Activated naive CD8-positive, alpha-beta T cell treated with anti-CD3 and anti-CD28 coated beads, Interleukin-2, amount 50 U/mL, for 16 hours (primary cell): ENCODE results near the gene LHPP.

ENCODE experiments used
- DNase-seq: peaks from one replicate; pipeline ENCODE4 v3.0.0-alpha.2; 2020; ENCODE audit warnings: low read depth, low spot score

Gene LHPP

GRCh38 chr10:124470544-124471434 is 9.2 kb downstream of the LHPP start:
- no peak for DNase-seq

DNA sequence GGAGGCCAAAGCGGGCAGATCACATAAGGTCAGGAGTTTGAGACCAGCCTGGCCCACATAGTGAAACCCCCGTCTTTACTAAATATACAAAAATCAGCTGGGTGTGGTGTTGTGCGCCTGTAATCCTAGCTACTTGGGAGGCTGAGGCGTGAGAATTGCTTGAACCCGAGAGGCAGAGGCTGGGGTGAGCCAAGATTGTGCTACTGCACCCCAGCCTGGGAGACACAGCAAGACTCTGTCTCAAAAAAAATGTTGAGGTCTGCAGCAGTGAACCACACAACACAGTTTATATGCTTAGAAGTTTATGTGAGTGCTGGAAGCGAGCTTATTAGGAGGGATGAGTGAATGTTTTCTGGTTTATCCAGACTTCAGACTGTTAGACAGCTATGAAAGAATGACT is 10.4 kb downstream of the LHPP start:
- DNase-seq, result no peak

DNA sequence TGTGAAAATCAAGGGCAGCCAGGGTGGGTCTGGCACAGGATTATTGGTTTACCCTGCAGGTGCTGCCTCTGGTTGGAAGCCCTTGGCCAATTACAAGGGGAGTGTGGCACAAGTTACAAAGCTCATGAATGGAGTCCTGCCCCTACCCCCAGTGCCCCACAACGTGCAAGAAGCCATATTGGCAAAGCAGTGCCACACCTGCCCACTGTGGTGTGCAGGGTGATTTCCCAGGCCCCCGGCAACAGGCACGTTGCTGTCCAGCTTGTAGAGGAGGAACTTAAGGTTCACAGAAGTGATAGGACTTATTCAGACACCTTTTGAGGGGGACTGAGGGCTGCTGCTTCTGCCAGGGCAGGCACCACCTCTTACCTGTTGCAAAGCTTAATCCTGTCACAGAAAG is 11.4 kb downstream of the LHPP start:
- no peak for DNase-seq

DNA sequence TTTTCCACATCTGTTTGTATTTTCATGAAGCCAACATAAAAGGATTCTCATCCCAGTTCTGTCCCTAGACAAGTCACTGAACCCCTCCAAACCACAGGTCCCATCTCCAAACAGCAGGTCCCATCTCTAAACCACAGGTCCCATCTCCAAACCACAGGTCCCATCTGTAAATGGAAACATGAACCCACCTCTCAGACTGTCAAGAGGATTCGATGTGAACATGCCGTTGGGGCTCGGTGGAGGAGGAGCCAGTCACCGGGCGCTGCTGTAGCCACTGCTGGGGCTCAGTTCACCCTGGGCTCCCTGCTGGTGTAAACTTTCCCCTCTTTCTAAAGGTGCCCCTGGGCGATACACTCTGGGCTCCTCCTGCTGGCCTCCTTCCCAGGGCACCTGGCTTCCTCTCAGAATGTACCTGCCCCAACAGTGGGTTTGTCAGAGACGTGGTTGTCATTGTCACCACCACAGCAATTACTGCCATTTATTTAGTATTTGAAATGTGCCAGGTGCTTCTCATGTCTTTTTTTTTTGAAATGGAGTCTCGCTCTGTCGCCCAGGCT is 13.0 kb downstream of the LHPP start:
- DNase-seq, result no peak

GRCh38 chr10:124476043-124476725 is 14.6 kb downstream of the LHPP start:
- DNase-seq, result no peak

DNA sequence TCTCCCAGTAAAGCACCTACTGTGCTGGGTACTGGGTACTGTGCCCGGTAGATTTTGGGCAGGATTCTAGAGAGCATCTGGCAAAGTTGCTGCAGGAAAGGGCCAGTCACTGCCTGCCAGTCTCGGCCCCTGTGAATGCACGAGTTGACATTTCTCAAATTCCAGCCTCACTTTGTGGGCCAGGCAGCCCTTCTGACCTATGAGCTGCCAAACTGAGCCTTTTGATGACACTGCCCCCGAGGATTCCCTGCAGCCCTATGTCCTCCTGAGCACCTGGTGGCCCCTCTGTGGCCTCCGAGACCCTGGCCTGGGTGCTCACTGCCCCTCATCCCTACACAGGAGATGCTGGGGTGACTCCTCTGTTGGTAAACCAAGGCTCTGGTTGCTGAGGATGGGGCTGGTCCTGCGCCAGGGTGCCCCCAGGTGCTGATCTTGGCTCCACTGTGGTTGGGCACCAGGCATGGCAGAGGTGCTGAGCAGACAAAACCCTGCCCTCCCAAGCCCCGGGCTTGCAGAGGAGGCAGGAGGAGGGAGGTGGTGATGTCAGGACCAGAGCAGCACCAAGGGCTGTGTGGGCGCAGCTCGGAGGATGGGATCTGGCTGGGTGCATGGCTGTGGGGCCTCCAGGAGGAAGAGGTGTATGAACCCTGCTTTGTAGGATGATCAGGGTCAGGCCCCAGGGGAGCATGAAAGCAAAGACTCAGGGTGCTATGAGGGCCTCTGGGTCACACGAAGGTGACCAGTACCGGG is 16.2 kb downstream of the LHPP start:
- DNase-seq, result no peak

GRCh38 chr10:124478515-124478914 is 16.9 kb downstream of the LHPP start:
- DNase-seq, result no peak

GRCh38 chr10:124480860-124481259 is 19.2 kb downstream of the LHPP start:
- no peak for DNase-seq

DNA sequence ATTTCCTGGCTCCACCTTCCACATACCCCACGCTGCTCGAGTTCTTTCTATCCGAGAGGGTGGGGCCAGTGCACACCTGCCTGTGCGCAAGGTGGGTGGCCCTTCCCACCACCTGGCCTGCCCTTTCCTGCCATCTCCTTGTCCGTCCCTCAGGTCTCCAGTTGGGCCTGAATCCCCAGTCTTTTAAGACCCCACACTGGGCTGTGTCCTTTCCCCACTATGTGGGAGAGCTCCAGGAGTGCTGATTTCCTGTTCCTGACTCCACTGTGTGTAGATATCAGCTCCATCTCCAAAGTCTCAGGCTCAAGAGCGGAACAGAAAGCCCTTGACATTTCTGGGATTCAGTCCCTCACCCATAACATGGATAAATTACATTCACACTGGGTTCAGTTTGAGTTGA is 20.1 kb downstream of the LHPP start:
- DNase-seq, result no peak

DNA sequence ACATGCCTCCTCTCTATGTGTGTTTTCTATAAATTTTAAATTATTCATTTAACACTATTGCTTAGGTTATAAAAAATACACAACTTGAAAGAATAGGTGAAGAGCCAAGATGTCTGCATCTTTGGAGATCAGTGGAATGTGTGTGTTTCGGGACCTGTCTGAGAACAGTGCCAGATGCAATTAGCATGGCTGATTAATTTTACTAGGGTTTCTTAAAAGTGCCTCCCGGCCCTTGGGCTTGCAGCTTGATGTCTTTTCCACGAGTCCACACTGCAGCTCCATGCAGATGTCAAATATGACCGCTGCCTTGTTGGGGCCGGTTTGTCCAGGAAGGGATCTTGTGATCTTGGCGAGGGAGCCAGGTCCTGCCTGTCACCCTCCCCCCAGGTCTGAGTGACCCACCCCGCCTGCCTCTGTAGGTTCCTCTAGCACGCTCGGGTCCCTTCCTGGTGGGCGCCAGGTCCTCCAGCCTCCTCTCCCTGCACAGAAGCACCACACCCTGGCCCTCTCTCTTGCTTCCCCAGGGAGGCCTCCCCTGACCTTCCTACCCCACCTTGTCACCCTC is 20.7 kb downstream of the LHPP start:
- no peak for DNase-seq

DNA sequence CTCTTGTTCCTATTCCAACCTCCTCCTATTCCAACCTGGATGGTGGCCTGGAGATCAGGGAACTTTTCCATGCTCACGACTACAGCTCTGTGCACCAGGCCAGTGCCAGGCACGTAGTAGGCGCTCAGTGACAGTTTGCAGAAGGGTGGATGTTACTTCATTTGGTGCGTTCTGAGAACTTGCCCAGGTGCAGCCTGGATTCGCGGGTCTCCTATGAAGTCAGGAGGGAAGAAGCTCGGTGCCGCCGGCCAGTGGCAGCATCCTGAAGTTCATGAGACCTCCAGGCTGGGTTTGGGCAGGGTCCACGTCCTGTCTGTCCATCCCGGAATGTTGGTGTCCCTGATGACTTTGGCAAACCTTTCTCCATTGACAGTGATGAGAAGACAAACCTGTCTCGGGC is 21.3 kb downstream of the LHPP start:
- no peak for DNase-seq

GRCh38 chr10:124484031-124484430 is 22.4 kb downstream of the LHPP start:
- DNase-seq, result no peak

- DNase-seq, result no peak
These were observed 23.0 kb downstream of the LHPP start for GRCh38 chr10:124484661-124485060.

- DNase-seq, result no peak
These were observed 25.0 kb downstream of the LHPP start for GRCh38 chr10:124486635-124487034.

GRCh38 chr10:124491105-124491504 is 29.5 kb downstream of the LHPP start:
- DNase-seq, result no peak

DNA sequence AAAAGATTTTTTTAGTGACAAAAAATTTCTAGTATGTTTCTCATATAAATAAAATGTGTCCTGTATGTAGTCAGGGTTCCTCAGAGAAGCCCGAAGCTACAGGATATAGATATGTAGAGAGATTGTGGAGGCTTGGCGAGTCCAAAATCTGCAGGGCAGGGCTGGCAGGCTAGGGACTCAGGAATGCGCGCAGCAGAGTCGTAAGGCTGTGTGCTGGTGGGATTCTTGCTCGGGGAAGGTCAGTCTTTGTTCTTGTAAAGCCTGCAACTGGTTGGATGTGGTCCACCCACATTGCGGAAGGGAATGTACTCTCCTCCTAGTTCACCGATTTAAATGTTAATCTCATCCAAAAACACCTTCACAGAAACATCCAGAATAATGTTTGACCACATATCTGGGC is 30.6 kb downstream of the LHPP start:
- no peak for DNase-seq

DNA sequence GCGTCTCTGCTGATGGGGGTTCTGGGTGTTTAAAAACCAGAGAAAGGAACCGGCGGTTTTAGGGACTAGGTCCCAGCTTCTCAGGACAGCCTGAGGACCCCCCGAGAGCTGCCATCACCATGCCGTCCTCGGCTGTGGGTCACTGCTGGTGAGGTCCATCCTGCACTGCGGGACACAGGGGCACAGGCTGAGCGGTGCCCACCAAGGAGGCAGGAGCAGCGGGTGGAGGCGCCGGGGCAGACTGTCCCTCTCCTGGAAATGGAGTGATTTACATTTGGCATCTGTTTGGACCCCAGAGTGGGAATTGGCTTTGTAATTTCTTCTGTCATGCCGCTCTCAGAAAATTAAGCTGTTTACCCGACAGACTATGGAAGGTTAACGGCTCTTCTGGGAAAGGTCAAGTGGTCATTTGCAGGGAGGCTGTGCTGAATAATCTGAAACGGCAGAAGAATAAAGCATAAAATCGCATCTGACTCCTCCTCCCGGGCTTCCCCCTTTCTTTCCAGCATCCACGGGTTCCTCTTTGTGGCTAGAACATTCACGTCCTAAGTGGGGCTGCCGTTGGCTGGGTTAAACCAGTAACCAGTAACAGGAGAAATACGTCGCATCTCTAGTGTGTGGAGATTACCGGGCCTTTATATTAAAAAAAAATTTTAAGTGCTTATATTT is 31.7 kb downstream of the LHPP start:
- DNase-seq, result no peak

GRCh38 chr10:124494046-124494807 is 32.6 kb downstream of the LHPP start:
- DNase-seq, result no peak

- DNase-seq, result no peak
These were observed 33.5 kb downstream of the LHPP start for GRCh38 chr10:124495162-124495561.

DNA sequence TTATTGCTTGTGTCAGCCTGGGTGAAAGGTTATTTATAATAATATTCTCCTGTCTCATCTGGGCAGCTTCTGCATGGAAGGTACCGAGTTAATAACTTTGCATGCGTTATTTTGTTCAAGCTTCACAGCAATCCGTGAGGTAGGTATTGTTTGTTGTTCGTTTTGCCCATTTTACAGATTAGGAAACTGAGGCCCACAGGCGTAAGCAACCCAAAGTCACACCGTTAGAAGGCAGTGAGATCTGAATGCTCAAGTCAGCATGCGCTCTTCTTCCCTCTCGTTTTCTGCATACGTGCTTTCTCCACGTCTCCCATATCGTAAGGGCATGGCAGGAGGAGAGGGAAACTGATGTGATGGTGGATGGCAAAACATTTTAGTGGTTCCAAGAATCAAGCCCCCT is 34.1 kb downstream of the LHPP start:
- DNase-seq, result no peak
